ENCODE measurements around the gene YIPF2. TPM values are rescaled to one million over a fixed set of nuclear protein-coding genes. Genes with fewer than 3 reads are reported as not detected.

YIPF2 gene
- polyA plus RNA-seq (2012; ENCODE audit: low read depth, missing spikeins): 27.8 TPM

DNA sequence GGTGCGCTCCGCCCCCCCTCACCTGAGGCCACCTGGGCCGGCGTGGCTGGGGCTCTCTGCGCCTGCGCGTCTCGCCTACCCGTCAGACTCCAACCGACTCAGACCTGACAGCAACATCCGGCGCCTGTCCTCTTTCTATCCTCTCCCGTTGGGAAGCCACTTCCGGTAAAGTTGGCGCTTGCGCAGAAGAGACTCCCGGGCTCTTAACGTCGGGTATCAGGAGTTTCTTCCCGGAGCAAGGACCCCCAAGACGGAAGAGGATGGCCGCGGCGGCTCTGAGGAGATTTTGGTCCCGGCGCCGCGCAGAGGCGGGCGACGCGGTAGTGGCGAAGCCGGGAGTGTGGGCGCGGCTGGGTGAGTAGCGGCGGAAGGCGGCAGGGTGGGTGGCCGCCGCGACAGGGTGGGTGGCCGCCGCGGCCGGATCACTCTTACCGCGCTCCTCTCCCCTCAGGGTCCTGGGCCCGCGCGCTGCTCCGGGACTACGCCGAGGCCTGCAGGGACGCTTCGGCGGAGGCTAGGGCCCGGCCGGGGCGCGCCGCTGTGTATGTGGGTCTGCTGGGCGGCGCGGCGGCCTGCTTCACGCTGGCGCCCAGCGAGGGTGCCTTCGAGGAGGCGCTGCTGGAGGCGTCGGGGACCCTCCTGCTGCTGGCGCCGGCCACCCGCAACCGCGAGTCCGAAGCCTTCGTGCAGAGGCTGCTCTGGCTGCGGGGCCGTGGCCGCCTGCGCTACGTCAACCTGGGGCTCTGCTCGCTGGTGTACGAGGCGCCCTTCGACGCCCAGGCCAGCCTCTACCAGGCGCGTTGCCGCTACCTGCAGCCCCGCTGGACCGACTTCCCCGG lies at the start of gene YIPF2, which contains the start of gene TIMM29:
YIPF2 (minus strand) TSS at position 77 of the 839 bp plus-strand sequence. CDS start 229 bp downstream, outside the sequence.
TIMM29 (plus strand) TSS at position 249 of the 839 bp plus-strand sequence; CDS start at position 261, 12 bp downstream.
- no peak for TF ChIP-seq PAX5 (IDR thresholded peaks at IDR 0.05; ENCODE audit: insufficient read depth, low read length, severe bottlenecking)
- TF ChIP-seq POLR2AphosphoS5 (IDR thresholded peaks at IDR 0.05; ENCODE audit: low read depth, low read length): peak; percentile 59; the same call in 1 of the 2 replicates
- peak; percentile 65; the same call in 1 of the 2 replicates for TF ChIP-seq POLR2A (IDR thresholded peaks at IDR 0.05; ENCODE audit: low read depth, low read length)
- TF ChIP-seq SPI1 (IDR thresholded peaks at IDR 0.05; ENCODE audit: low read depth, low read length): peak; percentile 29; the same call in 1 of the 2 replicates
- TF ChIP-seq TAF1 (IDR thresholded peaks at IDR 0.05; ENCODE audit: low read depth, low read length): peak; percentile 74; the same call in 1 of the 2 replicates
- peak; percentile 50; the same call in 1 of the 2 replicates for TF ChIP-seq POU2F2 (IDR thresholded peaks at IDR 0.05; ENCODE audit: low read depth, low read length)
- FAIRE-seq (peak; percentile 95), DNase-seq (ENCODE audit: insufficient read length, low spot score) (peak; percentile 99)

DNA sequence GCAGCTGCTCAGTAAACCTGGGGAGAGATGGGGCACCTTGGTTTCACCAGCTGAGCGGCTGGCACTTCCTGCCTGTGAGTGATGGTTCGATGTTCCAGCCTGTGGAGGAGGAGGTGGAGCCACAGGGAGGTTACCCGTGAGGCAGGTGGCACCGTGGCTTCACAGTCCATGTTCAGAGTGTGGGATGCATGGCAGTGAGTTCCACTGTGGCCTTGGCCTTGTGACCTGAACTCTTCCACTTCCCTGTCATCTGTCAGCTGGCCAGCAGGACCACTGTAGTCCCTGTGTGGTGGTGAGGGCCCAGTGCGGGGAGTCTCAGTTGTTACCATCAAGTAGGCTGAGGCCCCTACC lies 49.3 kb upstream of the YIPF2 start:
- no peak for DNase-seq (ENCODE audit: insufficient read length, low spot score)
- peak; percentile 13 for FAIRE-seq
- no peak for TF ChIP-seq POLR2A (IDR thresholded peaks at IDR 0.05; ENCODE audit: low read depth, low read length)
- no peak for TF ChIP-seq POLR2AphosphoS5 (IDR thresholded peaks at IDR 0.05; ENCODE audit: low read depth, low read length)
- TF ChIP-seq PAX5 (IDR thresholded peaks at IDR 0.05; ENCODE audit: insufficient read depth, low read length, severe bottlenecking): no peak
- no peak for TF ChIP-seq TAF1 (IDR thresholded peaks at IDR 0.05; ENCODE audit: low read depth, low read length)
- no peak for TF ChIP-seq SPI1 (IDR thresholded peaks at IDR 0.05; ENCODE audit: low read depth, low read length)
- no peak for TF ChIP-seq POU2F2 (IDR thresholded peaks at IDR 0.05; ENCODE audit: low read depth, low read length)

DNA sequence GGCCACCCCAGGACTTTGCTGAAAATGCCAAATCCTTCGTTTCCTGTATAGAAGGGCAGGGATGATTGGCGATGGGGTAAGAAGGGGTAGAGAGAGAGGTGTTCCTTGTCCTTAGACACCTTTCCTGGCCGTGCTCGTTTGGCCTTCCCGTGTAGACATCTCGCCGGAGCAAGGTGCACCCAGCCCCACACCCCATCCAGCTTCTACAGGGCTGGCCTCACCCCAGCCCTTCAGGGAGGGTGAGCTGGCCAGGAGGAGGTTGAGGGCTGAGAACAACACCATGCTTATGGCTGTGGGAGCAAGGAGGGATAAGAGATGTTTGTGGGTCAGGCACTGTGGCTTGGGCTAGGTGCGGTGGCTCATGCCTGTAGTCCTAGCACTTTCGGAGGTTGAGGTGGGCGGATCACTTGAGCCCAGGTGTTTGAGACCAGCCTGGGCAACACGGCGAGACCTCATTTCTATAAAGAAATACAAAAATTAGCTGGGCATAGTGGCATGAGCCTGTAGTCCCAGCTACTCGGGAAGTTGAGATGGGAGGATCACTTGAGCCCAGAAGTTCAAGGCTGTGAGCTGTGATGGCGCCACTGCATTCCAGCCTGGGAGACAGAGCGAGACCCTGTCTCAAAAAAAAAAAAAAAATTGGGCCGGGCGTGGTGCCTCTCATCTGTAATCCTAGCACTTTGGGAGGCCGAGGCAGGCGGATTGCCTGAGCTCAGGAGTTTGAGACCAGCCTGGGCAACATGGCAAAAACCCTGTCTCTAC lies 47.9 kb upstream of the YIPF2 start:
- TF ChIP-seq POLR2AphosphoS5 (IDR thresholded peaks at IDR 0.05; ENCODE audit: low read depth, low read length) (no peak), POU2F2 (IDR thresholded peaks at IDR 0.05; ENCODE audit: low read depth, low read length) (no peak), POLR2A (IDR thresholded peaks at IDR 0.05; ENCODE audit: low read depth, low read length) (no peak)
- DNase-seq (ENCODE audit: insufficient read length, low spot score) (no peak), FAIRE-seq (peak; percentile 80)

DNA sequence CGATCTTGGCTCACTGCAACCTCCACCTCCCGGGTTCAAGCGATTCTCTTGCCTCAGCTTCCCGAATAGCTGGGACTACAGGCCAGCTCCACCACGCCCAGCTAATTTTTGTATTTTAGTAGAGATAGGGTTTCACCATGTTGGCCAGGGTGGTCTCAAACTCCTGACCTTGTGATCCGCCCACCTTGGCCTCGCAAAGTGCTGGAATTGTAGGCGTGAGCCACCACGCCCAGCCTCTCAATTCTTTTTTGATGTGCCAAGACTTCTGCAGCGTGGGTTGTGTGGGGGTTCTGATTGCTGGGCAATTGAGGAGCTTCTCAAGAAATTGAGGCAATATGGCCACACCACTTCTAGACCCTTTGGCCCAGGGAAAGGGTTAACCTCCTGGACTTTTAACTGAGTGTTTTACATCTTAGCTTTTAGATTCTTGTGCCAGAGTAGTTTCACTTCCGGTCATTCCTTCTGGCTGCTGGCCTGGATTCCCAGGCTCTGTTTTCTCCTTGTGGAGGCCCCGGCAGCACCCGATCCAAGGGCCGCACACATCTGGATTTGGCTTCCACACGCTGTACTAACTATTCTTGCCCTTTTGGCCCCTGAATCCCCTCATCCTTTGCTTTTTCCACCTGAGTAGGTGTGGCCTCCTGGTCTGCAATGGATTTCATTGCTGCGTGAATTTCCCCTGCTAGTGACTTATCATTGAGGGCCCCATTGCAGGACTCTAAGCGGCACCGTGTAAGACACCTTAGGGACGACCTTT lies 47.1 kb upstream of the YIPF2 start:
- TF ChIP-seq SPI1 (IDR thresholded peaks at IDR 0.05; ENCODE audit: low read depth, low read length) (peak; percentile 24; the same call in 1 of the 2 replicates), POLR2A (IDR thresholded peaks at IDR 0.05; ENCODE audit: low read depth, low read length) (no peak), POU2F2 (IDR thresholded peaks at IDR 0.05; ENCODE audit: low read depth, low read length) (no peak), TAF1 (IDR thresholded peaks at IDR 0.05; ENCODE audit: low read depth, low read length) (no peak), POLR2AphosphoS5 (IDR thresholded peaks at IDR 0.05; ENCODE audit: low read depth, low read length) (no peak)
- no peak for FAIRE-seq
- DNase-seq (ENCODE audit: insufficient read length, low spot score): no peak

DNA sequence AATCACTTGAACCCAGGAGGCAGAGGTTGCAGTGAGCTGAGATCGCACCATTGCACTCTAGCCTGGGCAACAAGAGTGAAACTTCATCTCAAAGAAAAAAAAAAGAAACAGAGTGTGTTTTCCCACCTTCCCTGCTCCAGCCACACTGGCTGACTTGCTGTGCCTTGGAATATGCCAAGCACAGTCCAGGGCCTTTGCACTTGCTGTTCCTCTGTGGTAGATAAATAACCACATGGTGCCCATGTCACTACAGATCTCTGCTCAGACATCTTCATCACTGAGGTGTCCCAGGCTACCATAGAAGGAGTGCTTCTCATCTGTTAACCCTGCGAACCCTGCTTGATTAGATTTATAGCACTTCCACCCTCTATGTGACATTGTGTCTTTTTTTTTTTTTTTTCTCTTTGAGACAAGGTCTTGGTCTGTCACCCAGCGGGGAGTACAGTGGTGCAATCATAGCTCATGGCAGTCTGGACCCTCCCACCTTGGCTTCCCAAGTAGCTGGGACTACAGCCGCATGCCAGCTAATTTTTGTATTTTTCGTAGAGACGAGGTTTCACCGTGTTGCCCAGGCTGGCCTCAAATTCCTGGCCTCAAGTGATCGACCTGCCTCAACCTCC lies 42.8 kb upstream of the YIPF2 start:
- DNase-seq (ENCODE audit: insufficient read length, low spot score) (no peak), FAIRE-seq (no peak)
- no peak for TF ChIP-seq POLR2AphosphoS5 (IDR thresholded peaks at IDR 0.05; ENCODE audit: low read depth, low read length)
- TF ChIP-seq PAX5 (IDR thresholded peaks at IDR 0.05; ENCODE audit: insufficient read depth, low read length, severe bottlenecking): no peak
- no peak for TF ChIP-seq TAF1 (IDR thresholded peaks at IDR 0.05; ENCODE audit: low read depth, low read length)
- TF ChIP-seq SPI1 (IDR thresholded peaks at IDR 0.05; ENCODE audit: low read depth, low read length): no peak
- no peak for TF ChIP-seq POLR2A (IDR thresholded peaks at IDR 0.05; ENCODE audit: low read depth, low read length)
- no peak for TF ChIP-seq POU2F2 (IDR thresholded peaks at IDR 0.05; ENCODE audit: low read depth, low read length)

DNA sequence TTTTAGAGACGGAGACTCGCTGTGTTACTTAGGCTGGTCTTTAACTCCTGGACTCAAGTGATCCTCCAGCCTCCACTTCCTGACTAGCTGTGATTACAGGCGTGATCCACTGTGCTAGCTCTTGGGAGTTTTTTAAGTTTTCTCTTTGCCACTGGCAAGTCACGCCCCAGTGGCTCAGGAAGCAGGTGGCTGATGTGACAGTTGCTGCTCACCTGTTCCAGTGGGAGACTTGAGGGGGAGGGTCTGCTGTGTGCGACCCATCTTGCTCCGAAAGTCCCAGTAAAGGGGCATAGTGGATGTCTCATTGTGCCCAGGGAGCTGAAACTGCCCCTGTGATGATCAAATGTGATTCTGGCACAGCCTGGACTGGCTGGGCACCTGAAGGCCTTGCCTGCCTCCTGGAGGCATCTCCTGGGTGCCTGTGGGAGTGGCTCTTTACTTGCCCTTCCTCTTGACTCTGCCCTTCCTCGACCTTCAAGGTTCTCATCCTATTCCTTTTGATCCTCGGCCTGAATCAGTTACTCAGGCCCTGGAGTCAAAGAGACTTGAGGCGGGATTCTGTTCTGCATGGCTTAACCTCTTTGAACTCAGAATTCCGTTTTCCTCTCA lies 40.2 kb upstream of the YIPF2 start:
- peak; percentile 81 for FAIRE-seq
- DNase-seq (ENCODE audit: insufficient read length, low spot score): no peak
- peak; percentile 87 for TF ChIP-seq PAX5 (IDR thresholded peaks at IDR 0.05; ENCODE audit: insufficient read depth, low read length, severe bottlenecking)
- TF ChIP-seq SPI1 (IDR thresholded peaks at IDR 0.05; ENCODE audit: low read depth, low read length): no peak

DNA sequence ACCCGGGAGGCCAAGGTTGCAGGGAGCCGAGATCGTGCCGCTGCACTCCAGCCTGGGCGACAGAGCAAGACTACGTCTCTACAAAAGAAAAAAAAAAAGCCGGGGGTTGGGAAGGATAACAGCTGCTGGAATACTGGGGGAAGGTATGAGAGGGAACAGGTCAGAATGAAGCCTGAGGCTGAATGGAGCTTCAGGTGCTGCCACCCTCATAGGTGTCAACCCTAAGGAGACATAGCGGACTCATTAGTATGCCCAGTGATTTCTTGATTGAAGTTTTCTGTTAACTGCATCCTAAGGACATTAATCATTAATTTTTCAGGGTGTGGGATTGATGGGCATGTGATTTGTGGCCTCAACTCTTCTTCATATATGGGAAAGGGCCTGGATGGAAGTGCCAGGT lies 38.4 kb upstream of the YIPF2 start:
- TF ChIP-seq POLR2AphosphoS5 (IDR thresholded peaks at IDR 0.05; ENCODE audit: low read depth, low read length) (no peak), SPI1 (IDR thresholded peaks at IDR 0.05; ENCODE audit: low read depth, low read length) (no peak), TAF1 (IDR thresholded peaks at IDR 0.05; ENCODE audit: low read depth, low read length) (no peak), PAX5 (IDR thresholded peaks at IDR 0.05; ENCODE audit: insufficient read depth, low read length, severe bottlenecking) (no peak), POLR2A (IDR thresholded peaks at IDR 0.05; ENCODE audit: low read depth, low read length) (no peak), POU2F2 (IDR thresholded peaks at IDR 0.05; ENCODE audit: low read depth, low read length) (no peak)
- DNase-seq (ENCODE audit: insufficient read length, low spot score): no peak
- no peak for FAIRE-seq

DNA sequence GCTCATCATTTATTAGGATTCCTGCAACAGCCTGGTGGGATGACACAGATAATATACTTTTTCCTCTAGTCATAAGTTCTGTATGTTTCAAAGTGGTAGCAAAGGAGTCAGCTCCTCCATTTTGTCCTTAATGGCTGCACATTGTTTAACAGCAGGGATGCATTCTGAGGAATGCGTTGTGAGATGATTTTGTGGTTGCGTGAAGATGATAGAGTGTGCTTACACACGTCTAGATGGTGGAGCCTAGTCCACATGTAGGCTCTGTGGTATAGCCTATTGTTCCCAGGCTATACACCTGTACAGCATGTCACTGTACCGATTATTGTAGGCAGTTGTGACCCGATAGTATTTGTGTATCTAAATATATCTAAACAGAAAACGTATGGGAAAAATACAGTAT lies 37.0 kb upstream of the YIPF2 start:
- FAIRE-seq: no peak
- TF ChIP-seq PAX5 (IDR thresholded peaks at IDR 0.05; ENCODE audit: insufficient read depth, low read length, severe bottlenecking) (no peak), POLR2A (IDR thresholded peaks at IDR 0.05; ENCODE audit: low read depth, low read length) (no peak), POLR2AphosphoS5 (IDR thresholded peaks at IDR 0.05; ENCODE audit: low read depth, low read length) (no peak), TAF1 (IDR thresholded peaks at IDR 0.05; ENCODE audit: low read depth, low read length) (no peak), POU2F2 (IDR thresholded peaks at IDR 0.05; ENCODE audit: low read depth, low read length) (no peak), SPI1 (IDR thresholded peaks at IDR 0.05; ENCODE audit: low read depth, low read length) (no peak)
- DNase-seq (ENCODE audit: insufficient read length, low spot score): no peak
